GM18517 (cell line): ENCODE data around the gene KLRG1.
A peak's percentile ranks its signal among the peaks of the same experiment; 100 is the strongest.

Source experiments
- ATAC-seq: cut with Tn5 transposase; IDR thresholded peaks from one replicate; pipeline ENCODE4 v1.9.1; 2021; ENCODE audit warnings: mild to moderate bottlenecking, moderate library complexity; ENCODE audit not compliant: unreplicated experiment

The KLRG1 gene

DNA sequence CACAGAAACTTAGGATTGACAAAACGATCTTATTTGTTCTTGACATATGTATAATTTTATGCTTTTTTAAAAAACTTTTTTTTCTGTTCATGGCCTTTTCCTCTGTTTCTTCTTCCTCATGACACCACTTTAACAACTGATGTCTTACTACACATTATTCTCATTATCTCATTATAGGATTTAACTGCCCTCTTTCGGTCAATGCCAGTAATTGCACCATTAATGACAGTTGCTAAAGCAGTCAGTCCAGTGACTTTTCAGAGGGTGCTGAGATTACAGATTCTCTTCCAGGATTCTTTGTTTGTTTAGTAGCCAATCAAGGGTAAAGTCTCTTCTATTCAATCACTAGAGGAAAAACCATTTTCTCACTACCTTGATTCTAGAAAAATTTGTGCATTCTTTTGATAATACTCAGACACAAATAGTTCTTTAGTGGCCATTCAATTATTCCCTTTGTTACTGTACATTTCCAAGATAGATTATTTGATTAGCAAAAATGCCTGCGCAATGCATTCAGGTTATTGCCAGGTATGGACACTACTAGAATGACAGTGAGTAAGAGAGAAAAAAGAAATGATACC lies 50.1 kb downstream of the KLRG1 start:
- peak; percentile 55 for ATAC-seq

DNA sequence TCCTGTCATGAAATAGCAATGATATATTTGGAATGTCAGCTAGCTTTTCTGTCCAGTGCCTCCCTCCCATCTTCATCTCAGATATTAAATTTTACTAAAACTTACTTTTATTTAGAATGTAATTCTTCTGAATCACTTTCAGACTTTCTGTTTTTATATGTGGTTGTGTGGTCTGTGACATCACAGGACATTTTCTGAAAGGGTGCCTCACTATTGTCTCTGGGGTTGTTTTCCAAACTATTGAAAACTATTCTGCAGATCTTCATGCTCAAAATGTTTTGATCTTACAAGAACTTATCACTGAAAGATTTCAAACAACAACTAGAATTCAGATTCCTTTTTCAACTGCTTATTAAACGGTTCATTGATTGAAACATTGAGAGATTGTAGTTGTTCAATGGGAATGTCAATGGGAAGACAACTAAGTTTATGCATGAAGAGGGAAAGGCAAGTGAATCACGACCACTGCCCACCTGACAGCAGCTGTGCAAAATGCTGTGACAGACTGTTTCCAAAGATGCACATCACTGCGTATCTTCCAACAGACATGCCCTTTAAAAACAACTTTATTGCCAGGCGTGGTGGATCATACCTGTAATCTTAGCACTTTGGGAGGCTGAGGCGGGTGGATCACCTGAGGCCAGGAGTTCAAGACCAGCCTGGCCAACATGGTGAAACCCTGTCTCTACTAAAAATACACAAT lies 51.3 kb downstream of the KLRG1 start:
- no peak for ATAC-seq

DNA sequence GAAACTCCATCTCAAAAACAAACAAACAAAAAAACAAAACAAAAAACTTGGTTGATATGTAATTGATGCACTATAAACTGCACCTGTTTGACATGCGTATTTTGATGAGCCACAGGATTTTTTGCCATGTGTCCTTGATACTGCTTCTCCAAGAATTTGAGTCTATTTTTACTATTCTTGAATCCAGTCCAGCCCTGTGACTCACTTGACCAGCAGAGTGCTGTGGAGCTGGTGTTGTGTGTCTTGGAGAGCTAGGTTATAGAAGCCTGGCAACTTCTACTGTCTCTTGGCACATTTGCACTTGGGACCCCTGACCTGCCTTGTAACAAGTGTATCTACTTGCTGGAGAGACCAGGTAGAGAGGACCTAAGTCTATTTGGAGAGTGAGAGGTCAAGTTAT lies 52.0 kb downstream of the KLRG1 start:
- no peak for ATAC-seq

DNA sequence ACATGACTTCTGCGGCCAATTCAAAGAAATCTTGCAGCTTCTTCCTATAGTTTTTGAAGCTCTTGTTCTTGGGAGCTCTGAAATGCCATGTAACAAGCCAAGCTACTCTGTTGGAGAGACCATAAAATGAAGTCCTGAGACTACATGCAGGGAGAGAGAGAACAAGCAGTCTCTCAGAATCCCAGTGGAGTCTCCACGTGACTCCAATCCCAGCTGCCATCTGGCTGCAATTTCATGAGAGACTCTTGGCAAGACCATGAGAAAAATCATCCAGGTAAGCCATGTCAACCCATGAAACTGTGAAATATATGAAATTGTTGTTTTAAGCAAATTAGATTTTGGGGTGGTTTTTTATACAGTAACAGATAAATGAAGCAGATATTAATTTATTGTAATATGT lies 54.4 kb downstream of the KLRG1 start:
- no peak for ATAC-seq

DNA sequence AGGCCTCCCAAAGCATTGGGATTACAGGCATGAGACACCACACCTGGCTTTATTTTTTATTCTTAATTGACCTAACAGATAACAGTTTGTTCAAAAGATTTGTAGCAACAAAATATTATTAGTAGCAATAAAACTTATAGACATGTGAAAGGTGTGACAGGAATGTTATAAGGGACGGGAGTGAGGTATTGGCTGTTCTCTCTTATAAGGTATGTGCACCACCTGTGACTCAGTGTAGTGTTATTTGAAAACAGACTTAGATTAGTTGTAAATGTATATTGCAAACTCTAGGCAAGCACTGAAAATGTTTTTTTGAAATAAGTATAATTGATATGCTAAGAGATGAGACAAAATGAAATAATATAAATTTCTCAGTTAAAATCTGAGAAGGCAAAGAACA lies 57.8 kb downstream of the KLRG1 start:
- no peak for ATAC-seq

DNA sequence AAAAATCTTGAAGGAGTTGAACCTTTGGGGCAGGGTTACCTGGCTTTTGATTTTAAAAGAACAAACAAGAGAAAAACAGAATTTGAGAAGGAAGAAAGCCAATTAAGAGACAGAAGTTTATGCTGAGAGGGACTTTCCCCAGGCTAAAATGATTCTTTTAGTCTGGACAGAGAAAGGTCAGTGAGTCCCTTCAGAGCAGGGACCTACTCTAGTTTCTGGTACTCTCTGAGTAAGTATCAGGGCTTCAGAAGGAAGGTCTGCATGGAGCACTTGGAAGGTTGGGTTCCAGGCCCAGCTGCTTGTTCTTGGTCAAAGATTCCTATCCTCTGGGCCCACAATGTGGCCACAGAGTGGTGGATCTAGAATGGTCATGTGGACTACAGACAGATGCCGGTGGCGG lies 59.6 kb downstream of the KLRG1 start:
- no peak for ATAC-seq

DNA sequence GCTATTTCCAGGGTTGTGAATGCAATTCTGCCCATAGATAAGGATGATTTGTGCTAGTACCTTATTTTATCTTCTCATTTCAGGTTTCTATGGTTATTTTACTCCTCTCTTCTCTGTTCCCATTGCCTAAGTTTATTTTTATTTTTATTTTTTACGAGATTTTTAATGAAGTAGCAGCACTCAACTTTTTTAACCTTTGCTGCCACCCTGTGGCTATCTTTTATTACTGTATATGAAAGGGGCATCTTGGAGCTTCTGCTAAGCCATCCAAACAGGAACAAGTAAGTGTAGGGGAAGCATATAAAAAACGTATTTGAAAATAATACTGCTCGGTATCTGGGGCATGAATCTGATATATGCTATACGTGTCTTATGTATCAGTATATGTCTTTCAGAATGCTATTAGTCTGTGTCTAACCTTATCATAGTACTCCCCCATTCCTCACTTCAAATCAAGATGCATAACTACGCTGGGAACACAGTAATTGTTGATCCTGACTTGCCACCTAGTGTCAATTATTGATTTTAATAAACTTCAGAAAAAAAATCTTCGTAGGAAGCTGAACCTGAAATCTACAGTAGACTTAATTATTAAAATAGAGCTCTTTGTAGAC lies 60.3 kb downstream of the KLRG1 start:
- no peak for ATAC-seq

DNA sequence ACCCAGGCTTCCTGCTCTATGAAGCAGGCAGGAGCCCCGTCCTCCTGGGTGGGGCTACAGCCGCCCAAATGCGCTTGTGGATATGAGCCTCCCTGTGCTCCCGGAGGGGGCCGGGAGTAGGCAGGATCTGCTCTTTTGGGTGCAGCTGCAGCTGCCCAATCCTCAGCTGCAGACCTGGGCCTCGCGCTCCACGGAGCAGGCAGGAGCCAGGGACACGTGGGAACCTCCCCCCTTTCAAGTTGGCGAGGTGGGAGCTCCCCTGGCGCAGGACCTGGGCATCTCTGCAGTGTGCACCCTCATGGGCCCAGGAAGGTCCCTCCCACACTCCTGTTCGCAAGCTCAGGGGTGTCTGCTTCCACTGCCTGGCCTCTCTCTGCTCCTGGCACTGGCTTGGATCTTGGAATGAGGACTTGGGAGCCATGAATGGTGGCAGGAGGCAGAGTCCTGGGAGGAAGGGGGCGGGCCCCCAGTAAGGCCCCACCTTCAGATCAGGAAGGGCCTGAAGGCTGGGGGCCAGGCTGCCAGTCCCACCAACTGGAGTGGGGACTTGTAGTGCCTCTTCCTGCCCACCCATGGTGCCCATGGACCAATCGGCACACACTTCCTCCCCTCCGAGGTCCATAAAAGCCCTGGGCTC lies 61.3 kb downstream of the KLRG1 start:
- no peak for ATAC-seq

DNA sequence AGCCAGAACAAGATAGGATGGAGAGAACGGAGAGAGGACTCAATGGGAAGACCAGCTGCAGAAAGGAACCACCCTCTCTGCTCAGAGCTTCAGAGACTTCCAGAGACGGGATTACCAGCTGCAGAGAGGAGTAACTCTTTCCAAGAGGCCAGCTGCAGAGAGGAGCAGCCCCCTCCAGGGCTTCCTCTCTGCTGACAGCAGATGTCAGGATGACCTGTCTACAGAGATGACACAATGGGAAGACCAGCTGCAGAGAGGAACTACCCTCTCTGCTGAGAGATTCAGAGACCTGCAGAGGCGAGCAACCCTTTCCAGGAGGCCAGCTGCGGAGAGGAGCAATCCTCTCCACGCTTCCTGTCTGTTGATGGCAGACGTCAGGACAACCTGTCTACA lies 61.8 kb downstream of the KLRG1 start:
- no peak for ATAC-seq

DNA sequence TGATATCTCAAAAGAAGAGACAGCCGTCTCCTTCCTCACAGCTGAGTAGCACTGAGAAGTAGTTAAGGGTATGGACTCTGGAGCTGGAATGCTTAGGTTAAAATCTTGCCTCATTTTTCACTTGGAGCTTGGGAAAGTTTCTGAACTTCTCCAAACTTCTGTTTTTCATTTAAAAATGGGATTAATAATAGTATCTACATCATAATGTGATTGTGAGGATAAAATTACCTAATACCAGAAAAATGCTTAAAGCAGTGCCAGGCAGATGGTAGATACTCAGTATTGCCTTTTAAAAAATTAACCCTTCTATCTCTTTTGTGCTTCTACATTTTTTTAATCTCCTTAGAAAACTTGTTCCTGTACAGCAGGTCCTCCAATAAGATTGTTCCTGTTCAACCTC lies 63.3 kb downstream of the KLRG1 start:
- no peak for ATAC-seq
